Suprapubic skin (tissue), 4 donors: Measurements from ENCODE around the gene SLC2A9. TPM values are rescaled to one million over a fixed set of nuclear protein-coding genes. Genes with fewer than 3 reads are reported as not detected.

Experiments
- DNase-seq, 2 donors: peaks; one replicate each; pipeline ENCODE4 v3.0.0-alpha.2; 2019; ENCODE audit warnings: low spot score in 2 of 2
- H3K27ac ChIP-seq: fragments of 200-600 bp; sonication (generic); one replicate; pipeline ENCODE4 v1.5.1; 2019
- H3K27me3 ChIP-seq: fragments of 200-600 bp; sonication (generic); one replicate; pipeline ENCODE4 v1.5.1; 2019
- H3K36me3 ChIP-seq: fragments of 200-600 bp; sonication (generic); one replicate; pipeline ENCODE4 v1.5.1; 2019
- H3K4me1 ChIP-seq: fragments of 200-600 bp; sonication (generic); one replicate; pipeline ENCODE4 v1.5.1; 2019
- H3K4me3 ChIP-seq: fragments of 200-600 bp; sonication (generic); one replicate; pipeline ENCODE4 v1.5.1; 2019; ENCODE audit warnings: mild to moderate bottlenecking
- H3K9me3 ChIP-seq: fragments of 200-600 bp; sonication (generic); one replicate; pipeline ENCODE4 v1.5.1; 2019
- CTCF ChIP-seq, 2 donors: fragments of 200-600 bp in 1 of 2; fragments of 450-650 bp in 1 of 2; sonication (generic) in 1 of 2; IDR thresholded peaks; one replicate each; pipeline ENCODE4 v1.5.1; 2016 to 2019; ENCODE audit warnings: antibody characterized with exemption in 2 of 2, mild to moderate bottlenecking in 1 of 2, moderate library complexity in 1 of 2
- EP300 ChIP-seq: sonication (generic); formaldehyde crosslinking; IDR thresholded peaks from one replicate; pipeline ENCODE4 v1.6.1; 2017; ENCODE audit warnings: antibody characterized with exemption
- POLR2A ChIP-seq, 2 donors: fragments of 450-650 bp; IDR thresholded peaks; one replicate each; pipeline ENCODE4 v1.6.1; 2017; ENCODE audit warnings: antibody characterized with exemption in 2 of 2, mild to moderate bottlenecking in 2 of 2, moderate library complexity in 2 of 2
- POLR2AphosphoS5 ChIP-seq, 3 donors: sonication (generic); formaldehyde crosslinking; IDR thresholded peaks; one replicate each; pipeline ENCODE4 v1.6.1; 2017; ENCODE audit warnings: antibody characterized with exemption in 3 of 3
- WGBS: methylation state at CpG from one replicate; pipeline ENCODE4 v1.1.5; 2018; 5-methylcytosine and 5-hydroxymethylcytosine counted together
- total RNA-seq, 4 donors: library from RNA; depleted of rRNA; stranded (reverse); fragments of >200 nt; gene quantifications; one replicate each; pipeline ENCODE4 v1.1.0, GENCODE V29; 2016

Gene SLC2A9
- total RNA-seq, 4 donors from 2014 or later = 3.5 to 9.2 (median 8.1) TPM

GRCh38 chr4:9847968-9848748 is 173.1 kb downstream of the SLC2A9 start:
- 79% methylated on average over 5 of the region's 5 CpGs for WGBS
- TF ChIP-seq EP300 (no peak), POLR2A (IDR thresholded peaks at IDR 0.05) (no peak), CTCF (IDR thresholded peaks at IDR 0.05) (no peak), POLR2AphosphoS5 (IDR thresholded peaks at IDR 0.05) (no peak)
- H3K36me3 ChIP-seq = no peaks in the 10 kb centered on the region
- H3K4me1 ChIP-seq = no peaks in the 10 kb centered on the region
- H3K27ac ChIP-seq = no peak overlapping the region
- H3K27me3 ChIP-seq = no peaks in the 10 kb centered on the region
- H3K4me3 ChIP-seq = no peak overlapping the region
- DNase-seq = no peak
- no peaks in the 10 kb centered on the region for H3K9me3 ChIP-seq

GRCh38 chr4:9845791-9846493 is 175.4 kb downstream of the SLC2A9 start:
- Histone ChIP-seq H3K4me1 (no peaks in the 10 kb centered on the region), H3K27me3 (no peaks in the 10 kb centered on the region), H3K36me3 (no peaks in the 10 kb centered on the region), H3K27ac (no peak overlapping the region), H3K9me3 (peaks cover 8% of the 10 kb centered on the region), H3K4me3 (no peak overlapping the region)
- no peak for DNase-seq
- 70% methylated on average over 9 of the region's 9 CpGs for WGBS
- TF ChIP-seq EP300 (no peak), CTCF (IDR thresholded peaks at IDR 0.05) (no peak), POLR2A (IDR thresholded peaks at IDR 0.05) (no peak), POLR2AphosphoS5 (IDR thresholded peaks at IDR 0.05) (no peak)

GRCh38 chr4:9841072-9841471 is 180.2 kb downstream of the SLC2A9 start:
- H3K4me3 ChIP-seq = no peak overlapping the region
- no peak overlapping the region for H3K27ac ChIP-seq
- TF ChIP-seq CTCF (IDR thresholded peaks at IDR 0.05) (no peak), EP300 (no peak), POLR2AphosphoS5 (IDR thresholded peaks at IDR 0.05) (no peak), POLR2A (IDR thresholded peaks at IDR 0.05) (no peak)
- H3K4me1 ChIP-seq = no peaks in the 10 kb centered on the region
- 92% methylated on average over 2 of the region's 2 CpGs for WGBS
- no peaks in the 10 kb centered on the region for H3K36me3 ChIP-seq
- no peaks in the 10 kb centered on the region for H3K27me3 ChIP-seq
- DNase-seq = no peak
- peaks cover 19% of the 10 kb centered on the region for H3K9me3 ChIP-seq

DNA sequence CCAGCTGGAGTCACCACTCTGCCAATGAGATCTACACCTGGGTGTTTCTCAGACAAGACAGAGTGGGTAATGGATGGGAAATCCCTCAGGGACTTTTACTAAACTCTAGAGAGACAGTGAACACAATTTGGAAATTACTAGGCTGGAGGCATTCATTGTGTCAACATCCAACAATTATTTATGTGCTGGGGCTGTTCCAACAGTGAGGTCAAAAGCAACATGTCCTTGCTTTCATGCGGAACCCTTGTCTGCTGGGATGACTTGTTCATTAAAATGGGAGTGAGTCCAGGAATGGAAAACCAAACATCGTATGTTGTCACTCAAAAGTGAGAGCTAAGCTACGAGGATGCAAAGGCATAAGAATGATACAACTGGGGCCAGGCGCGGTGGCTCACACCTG is 185.9 kb downstream of the SLC2A9 start:
- Histone ChIP-seq H3K4me3 (no peak overlapping the region), H3K27me3 (no peaks in the 10 kb centered on the region), H3K36me3 (peaks cover 7% of the 10 kb centered on the region), H3K9me3 (peaks cover 6% of the 10 kb centered on the region), H3K27ac (no peak overlapping the region), H3K4me1 (no peaks in the 10 kb centered on the region)
- no peak for TF ChIP-seq CTCF (IDR thresholded peaks at IDR 0.05)
- no peak for DNase-seq
- 72% methylated on average over 5 of the region's 5 CpGs for WGBS

GRCh38 chr4:9833421-9833820 is 187.9 kb downstream of the SLC2A9 start:
- TF ChIP-seq CTCF (IDR thresholded peaks at IDR 0.05) (no peak), POLR2AphosphoS5 (IDR thresholded peaks at IDR 0.05) (no peak), POLR2A (IDR thresholded peaks at IDR 0.05) (no peak), EP300 (no peak)
- no peaks in the 10 kb centered on the region for H3K9me3 ChIP-seq
- WGBS = 93% methylated on average over 5 of the region's 5 CpGs
- no peak overlapping the region for H3K4me3 ChIP-seq
- DNase-seq = no peak
- H3K4me1 ChIP-seq = no peaks in the 10 kb centered on the region
- no peaks in the 10 kb centered on the region for H3K27me3 ChIP-seq
- no peak overlapping the region for H3K27ac ChIP-seq
- H3K36me3 ChIP-seq = peaks cover 7% of the 10 kb centered on the region
